Activated CD4-positive, alpha-beta T cell treated with anti-CD3 and anti-CD28 coated beads, Interleukin-2, Interleukin-6, amounts not matched to agents 100 ng/mL and 50 ng/mL, durations not matched to agents 16 hours and 8 hours (primary cell): ENCODE data around the gene EHBP1L1.

ENCODE experiments used
- DNase-seq: peaks from one replicate; pipeline ENCODE4 v3.0.0-alpha.2; 2020

EHBP1L1 gene

DNA sequence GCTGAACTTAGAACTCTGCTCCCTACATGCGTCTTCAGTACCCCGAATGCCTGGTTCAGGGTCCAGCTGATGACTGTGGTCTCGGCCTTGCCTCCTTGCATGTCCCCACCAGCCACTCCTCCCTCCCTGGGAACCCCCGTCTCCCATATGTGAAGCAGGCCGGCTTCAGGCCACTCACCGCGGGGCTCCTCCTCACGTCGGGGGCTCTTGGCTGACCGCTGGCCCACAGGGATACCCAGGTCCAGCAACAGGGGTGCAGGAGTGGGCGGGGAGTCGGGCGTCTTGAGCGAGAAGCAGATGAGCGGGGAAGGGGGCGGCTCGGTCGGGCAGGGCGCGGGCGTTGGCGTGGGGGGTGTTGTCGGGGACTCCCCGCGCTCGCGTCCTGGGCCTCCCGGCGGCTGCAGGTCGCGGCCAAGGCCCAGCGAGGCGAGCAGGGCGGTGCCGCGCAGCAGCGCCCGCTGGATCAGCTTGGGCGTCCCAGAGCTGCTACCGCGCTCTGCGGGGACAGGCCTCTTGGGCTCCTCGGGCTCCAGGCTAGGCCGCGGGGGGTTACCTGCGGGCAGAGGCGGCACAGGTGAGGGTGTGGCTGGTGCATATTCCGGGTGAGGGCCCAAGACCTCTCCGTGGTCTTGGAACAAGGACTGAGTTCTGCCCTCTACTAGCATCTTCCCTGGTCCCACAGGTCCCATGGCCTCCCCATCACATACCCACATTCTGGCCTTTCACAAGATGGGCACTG lies 23.5 kb downstream of the EHBP1L1 start:
- DNase-seq, result no peak

DNA sequence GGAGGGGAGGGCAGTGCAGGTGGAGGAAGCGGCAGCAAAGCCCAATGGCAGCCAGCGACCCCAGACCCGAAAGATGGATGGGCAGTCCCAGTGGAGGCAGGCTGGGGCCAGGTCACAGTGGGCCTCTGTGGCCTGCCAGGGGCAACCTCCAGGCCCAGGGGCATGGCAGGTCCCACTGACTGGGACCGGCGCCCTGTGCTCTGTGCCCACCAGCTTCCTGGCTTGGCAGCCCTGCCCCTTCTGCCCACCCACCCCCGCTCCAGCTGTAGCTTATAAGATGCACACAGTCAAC lies 24.0 kb downstream of the EHBP1L1 start:
- DNase-seq, result no peak

DNA sequence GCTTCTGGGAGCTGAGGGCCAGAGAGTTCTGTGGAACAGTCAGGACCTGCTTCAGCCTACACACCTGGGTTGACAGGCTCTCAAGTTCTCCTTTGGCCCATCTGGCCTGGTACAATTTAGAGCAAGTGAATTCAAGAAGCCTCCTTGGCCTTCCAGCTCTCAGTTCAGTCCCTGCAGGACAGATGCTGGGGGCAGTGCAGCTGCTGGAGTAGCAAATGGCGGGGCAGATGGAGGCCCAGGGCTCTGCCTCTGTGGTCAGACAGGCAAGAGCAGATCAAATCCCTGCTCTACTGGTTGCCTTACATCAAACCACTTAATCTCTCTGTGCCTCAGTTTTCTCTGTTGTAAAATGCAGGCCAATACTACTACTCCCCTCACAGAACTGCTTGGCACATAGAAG lies 28.4 kb downstream of the EHBP1L1 start:
- DNase-seq, result no peak

DNA sequence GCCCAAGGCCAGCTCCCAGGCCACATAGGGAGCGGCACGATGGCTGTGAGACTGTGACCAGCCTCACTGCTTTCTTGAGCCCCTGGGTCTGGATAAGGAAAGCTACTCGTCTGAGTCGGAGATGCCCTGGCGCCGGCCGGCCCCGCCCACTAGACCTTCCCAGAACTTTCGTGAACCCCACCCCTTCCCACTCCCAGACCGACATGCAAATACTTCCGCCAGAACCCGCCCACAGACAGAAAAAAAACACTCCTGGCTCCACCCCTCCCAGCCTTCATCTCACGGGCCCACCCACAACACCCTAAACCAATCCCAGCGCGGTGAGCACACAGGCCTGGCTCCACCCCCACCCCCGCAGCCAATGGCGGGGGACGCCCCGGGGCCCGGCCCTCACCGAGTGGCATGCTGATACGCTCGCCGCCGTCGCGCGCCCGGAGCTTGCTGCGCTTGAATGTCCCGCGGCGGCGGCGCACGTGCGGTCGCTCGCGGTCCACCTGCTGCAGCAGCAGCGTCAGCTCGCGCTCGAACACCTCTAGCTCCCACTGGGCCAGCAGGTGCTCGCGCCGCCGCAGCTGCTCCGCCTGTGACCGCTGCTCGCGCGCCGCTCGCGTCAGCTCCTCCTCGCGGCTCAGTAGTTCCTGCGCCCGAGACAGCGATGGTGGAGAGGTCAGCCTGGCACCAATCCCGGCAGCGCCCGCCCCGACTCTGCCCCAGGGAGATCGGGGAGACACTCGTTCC lies 31.2 kb downstream of the EHBP1L1 start:
- peak; percentile 26 for DNase-seq

DNA sequence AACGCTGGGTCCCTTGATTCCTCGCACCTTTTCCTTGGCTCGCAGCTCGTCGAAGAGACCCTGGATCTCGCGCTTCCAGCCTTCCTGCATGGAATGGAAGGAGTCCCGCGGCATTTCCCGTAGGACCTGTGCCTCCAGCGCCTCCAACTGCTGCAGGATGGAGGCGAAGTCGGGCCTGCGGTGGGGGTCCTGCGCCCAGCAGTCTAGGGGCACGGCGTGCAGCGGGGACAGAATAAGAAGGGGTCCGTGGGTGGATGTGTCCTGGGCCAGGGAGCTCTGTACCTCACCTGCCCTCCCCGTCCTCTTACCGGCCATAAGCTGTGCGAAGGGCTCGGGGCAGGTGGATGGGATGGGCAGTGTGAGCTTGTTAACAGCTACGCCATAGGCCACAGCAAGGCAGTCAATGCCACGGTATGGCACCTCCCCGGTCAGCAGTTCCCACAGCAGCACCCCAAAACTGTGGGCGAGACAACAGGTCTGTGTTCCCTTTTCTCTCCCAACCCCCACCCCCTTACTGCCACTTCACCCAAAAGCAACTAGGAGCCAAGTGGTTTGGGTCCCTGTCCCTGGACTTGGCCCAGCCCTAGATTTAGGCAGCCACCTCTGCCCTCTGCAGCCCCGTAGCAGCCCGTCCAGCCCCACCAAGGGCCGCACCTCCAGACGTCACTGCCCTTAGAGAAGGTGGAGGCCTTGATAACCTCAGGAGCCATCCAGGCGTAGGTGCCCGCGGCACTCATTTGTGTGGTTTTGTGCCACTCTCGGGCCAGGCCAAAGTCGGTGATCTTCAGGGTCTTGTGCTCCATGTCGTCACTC lies 32.0 kb downstream of the EHBP1L1 start:
- DNase-seq, result no peak

DNA sequence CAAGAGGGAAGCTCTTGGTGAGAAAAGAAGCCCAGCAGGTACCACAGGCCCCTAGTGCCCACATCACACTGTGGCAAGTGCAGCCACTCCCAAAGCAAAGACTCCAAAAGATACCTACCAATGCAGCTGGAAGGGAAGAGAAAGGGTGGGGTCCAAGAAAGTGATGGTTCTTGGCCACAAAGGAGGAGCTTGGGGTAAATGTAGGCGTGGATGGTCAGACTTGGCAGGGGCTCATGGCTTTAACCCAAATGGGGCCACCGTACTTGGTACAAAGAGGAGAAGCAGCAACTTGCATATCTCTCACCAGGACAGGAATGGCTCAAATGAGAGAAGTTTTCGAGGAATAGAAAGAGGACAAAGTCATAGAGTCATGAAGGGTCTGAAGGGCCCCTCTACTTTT lies 33.4 kb downstream of the EHBP1L1 start:
- no peak for DNase-seq

DNA sequence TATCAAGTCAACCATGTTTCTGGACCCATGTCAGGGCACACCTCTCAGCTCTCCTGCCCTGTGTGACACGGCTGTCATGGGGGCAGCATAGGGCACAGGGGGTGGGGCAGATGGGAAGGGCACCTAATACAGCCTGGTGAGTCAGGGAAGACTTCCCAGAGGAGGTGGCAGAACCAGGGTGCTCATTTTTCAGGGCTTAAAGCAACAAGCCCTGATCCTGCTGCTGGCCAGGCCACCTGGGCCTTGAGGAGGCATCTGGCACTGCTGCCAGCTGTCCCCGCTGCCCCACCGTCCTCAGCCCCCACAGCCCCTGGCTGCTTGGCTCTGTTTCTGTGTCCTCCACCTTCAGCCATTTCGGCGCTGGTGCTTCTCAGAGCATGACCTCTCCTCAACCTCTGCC lies 33.8 kb downstream of the EHBP1L1 start:
- DNase-seq, result no peak

DNA sequence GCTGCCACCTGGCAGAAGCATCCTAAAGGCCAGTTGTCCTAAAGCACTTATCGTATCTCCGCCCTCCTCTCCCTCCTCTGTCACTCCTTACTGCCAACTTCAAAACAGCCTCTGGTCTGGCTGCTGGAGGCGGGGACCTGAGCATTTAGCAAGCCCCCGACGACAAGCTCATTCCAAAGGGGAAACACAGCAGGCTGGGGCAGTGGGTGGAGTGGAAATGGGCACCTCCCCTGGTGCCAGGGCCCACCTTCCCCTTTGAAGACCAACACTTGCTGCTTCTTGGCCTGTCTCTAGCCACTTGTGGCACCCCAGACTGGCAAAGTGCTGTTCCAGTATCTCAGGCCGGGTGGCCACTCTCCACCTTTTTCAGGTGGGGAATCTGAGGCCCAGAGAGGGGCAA lies 34.6 kb downstream of the EHBP1L1 start:
- DNase-seq, result no peak

DNA sequence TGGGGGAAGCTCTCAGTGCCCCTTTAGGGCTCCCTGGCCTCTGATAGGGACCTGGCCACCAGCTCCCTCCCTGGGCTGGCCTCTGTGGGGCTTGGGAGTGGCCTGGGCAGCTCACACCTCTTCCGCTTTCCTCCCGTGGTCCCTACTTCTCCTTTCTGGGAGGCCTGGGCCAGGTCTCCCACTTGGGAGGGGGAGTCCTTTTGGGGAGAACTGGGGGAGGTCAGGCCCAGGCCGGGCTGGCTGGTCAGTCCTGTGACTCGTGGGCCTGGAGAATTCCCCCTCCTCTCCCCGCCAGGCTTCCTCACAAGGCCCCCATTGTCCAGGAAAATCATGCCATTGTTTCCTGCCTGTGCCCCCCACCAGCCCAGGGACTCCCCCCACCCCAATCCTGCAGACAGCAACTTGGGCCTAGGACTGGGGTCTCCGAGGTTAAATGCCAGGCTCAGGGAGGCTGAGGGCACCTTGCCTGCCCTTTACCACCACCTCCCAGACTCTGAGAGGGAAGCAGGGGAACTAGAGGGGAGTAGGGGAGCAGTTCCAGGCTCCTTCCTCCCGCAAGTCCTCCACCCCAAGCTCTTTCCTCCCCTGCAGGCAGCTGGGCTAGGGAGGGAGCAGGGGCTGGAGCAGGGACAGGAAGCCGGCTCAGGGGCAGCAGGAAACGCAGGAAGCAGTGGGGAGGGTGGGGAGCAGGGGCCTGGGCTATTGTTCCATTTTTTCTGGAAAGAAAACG lies 35.3 kb downstream of the EHBP1L1 start:
- no peak for DNase-seq

DNA sequence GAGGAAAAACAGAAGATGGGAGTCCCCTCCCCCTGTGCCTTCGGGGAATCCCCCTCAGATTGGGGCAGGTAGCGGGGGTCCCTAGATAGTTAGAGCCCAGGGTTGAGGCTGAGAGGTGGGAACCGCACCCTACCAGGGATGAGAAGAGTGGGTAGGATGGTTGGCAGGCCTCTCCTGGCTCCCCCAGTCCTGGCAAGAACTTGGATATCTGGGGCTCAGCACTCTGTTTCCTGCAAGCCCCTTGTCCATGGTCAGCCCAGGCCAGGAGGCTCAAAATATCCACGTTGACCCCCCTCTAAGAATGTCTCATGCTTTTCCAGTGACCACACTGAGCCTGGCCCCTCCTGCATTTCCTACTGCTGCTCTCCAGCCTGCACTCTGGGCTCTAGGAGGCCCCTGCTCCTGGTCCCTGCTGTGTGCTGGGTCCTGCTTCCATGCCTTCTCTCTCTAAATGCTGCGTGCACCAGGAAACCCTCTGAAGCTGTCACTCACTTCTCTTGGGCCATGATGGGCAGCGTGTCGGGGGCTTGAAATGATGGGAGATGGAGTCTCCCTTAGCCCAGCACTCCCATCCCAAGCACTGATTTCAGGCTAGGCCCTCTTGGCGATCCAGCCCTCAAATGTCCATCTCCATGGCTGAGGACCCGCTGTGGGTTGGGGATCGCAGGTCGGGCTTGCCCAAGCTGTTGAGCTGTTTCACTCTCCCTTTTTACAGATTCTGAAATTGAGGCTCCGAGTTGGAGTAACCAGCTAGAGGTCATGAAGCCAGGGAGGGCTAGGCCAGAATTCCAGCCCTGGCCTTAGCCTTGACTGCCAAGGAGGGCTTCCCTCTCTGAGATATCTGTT lies 36.1 kb downstream of the EHBP1L1 start:
- DNase-seq, result no peak

DNA sequence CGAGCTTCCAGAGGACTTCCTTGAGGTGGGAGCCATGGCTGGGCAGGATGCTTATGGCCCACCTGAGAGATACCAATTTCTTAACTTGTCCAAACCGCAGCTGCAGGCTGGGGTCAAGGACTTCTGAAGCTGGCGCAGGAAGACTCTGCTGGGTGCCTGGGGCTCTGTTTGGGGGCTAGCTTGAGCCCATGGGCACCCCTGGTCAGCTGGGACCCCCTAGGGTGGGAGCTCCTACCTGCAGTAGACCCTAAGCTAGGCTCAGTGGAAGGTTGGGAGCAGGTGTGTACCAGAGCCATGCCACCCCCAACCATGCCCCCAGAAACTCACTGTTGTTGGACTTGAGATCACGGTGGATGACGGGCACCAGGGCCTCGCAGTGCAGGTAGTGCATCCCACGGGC lies 36.8 kb downstream of the EHBP1L1 start:
- no peak for DNase-seq

DNA sequence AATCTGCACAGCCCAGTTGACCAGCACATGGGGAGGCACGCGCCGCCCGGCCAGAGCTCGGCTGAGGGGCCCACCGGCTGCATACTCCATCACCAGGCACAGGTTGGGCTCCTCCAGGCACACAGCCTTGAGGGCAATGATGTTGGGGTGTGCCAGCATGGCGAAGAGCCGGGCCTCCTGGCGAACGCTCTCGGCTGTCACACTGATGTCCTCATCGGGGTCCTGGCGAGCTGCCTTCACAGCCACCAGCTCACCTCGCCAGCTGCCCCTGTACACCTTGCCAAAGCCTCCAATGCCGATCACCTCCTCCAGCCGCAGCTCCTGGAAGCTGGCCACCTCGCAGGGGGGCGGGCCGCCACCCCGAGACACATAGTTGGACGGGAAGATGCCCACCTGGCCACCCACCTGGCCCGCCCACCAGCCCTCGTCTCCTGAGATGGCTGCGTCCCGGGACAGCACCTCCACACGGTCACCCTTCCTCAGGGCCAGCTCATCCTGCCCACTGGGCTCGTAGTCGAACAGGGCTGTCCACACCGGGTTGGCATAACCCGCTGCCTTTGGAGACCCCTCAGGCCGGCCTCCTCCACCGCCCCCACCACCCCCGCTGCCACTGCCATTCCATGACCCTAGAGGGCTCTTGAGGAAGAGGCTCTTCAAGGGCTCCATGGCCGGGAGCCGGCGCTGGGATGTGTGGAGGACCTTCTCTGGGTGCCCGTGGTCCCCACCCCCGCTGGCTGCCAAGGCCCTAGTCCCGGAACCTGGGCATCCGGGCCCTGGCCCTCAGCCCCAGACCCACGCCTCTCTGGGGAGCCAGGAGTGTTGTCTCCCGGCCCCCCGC lies 37.5 kb downstream of the EHBP1L1 start:
- DNase-seq, result no peak

DNA sequence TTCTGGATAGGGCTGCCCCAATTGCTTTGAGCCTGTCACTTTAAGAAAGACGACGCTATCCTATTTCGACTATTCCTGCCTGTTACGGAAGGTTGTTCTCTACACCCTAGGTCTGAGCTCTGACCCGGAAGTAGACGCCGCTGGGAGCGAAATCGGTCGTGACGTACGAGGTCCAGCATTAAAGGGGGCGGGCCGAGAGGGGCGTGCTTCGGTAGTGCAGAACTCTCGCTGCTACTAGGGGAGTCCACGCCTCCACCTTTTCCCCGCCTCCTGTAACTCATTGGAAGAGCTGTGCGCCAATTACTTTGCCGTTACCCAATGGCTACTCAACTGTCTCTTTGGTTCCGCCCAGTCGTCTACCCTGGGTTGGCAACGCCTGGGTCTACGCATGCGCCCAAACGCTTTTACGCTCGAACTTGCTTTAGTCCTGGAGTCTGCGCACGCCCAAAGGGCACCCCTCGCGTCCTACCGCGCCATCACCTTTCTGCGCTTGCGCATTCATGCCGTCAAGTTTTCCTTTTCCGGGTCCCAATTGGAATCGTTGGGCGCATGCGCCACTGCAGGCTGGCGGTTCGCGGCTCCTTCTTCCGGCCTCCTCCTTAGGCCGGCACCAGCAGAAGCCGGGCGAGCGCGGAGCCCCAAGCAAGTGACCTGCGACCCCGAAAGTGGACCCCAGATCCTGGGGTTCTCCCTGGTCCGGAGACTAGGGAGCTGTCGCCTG lies 39.5 kb downstream of the EHBP1L1 start, which contains the start of gene PCNX3:
Gene PCNX3 (plus strand): TSS at position 548 of the 721 bp plus-strand sequence. CDS start 536 bp downstream, outside the sequence.
- DNase-seq, result peak; percentile 100

DNA sequence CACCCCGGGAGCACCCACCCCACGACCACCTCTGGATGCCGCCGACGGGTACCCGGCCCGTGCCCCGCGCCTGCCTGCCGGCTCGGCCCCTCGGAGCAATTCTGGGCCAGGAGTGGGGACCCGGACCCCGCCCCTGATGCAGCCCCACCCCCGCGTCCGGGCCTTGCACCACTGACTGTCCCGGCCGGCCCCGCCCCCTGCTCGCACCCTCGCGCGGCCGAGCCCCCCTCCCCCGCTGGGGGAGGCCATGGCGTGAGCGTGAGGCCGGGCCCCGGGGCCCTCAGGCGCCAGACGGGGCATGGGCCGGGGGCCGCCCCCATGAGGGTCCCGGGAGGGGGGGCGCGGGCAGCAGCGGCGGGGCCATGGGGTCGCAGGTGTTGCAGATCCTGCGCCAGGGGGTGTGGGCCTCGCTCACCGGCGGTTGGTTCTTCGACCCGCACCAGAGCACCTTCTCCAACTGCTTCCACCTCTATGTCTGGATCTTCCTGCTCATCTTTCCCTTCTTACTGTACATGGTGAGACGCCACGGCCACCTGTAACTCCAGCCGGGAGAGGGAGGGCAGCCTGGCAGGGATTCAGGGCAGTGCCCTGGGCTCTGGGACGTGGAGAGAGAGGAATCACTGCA lies 40.2 kb downstream of the EHBP1L1 start:
- DNase-seq, result peak; percentile 71

DNA sequence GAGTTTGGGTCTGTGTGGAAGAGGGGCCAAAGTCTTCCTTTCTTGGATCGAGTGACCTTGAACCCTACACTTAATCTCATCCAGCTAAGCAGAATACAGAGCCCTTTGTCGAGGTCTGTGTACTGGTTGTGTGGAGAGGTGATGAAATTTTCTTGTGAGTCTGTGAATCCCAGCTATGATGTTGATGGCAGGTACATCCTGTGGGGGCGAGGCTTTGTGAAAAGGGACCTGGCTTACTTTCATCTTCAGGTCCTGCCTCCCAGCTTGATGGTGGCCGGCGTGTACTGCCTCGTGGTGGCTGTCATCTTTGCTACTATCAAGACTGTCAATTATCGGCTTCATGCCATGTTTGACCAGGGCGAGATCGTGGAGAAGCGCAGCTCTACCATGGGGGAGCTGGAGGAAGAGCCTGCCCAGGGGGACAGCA lies 40.7 kb downstream of the EHBP1L1 start:
- peak; percentile 19 for DNase-seq

DNA sequence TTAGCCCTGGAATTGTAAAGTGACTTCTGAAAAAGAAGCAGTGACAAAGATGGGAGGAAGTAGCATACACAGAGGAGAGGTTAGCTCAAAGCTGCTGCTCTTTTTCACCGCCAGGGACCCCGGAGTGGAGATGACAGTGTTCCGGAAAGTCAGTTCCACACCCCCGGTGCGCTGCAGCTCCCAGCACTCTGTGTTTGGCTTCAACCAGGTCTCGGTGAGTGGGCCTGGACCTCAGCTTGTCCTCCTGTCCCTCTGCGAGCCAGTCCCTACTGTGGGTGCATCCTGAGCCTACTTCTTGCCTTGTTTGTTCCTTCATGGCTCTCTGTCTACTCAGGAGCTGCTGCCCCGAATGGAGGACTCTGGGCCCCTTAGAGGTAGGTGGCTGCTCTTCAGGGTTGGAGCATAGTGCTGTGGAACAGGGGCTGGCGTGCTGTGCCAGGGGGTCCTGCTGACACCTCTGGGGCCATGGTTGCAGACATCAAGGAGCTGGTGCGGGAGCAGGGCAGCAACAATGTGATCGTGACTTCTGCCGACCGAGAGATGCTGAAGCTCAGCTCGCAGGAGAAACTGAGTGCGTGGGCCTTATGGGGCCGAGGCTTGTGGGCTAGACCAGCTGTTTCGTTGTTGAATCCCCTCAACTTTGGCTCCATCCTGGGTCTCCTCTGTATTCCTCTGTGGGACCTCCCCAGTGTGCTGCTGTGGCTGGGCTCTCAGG lies 41.4 kb downstream of the EHBP1L1 start:
- no peak for DNase-seq

DNA sequence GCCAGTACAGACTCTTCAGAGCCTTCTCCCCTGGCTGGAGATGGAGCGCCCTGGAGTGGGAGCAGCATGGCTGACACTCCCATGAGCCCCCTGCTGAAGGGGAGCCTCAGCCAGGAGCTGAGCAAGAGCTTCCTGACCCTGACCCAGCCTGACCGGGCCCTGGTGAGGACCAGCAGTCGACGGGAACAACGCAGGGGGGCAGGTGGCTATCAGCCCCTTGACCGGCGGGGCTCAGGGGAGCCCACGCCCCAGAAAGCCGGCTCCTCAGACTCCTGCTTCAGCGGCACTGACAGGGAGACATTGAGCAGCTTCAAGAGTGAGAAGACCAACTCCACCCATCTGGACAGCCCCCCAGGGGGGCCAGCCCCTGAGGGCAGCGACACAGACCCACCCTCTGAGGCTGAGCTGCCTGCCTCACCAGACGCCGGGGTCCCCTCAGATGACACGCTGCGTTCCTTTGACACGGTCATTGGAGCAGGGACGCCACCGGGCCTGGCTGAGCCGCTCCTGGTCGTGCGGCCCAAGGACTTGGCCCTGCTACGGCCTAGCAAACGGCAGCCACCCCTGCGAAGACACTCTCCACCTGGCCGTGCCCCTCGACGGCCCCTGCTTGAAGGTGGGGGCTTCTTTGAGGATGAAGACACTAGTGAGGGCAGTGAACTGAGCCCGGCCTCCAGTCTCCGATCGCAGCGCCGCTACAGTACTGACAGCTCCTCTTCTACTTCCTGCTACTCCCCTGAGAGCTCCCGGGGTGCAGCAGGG lies 42.3 kb downstream of the EHBP1L1 start:
- no peak for DNase-seq

DNA sequence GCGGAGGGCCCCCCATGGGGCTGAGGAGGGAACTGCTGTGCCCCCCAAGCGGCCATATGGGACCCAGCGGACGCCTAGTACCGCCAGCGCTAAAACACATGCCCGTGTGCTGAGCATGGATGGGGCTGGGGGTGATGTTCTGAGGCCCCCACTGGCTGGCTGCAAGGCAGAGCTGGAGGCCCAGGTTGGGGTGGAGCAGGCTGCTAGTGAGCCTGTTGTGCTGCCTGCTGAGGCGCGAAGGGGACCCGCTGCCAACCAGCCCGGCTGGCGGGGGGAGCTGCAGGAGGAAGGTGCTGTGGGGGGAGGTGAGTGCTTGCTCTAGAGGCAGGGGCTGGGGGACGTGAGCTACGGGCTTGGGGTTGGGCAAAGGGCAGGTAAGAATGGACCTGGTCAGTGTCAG lies 42.9 kb downstream of the EHBP1L1 start:
- DNase-seq, result no peak
